HG03196 (cell line): ENCODE data around the gene MBD3L1.

Experiments used
- ATAC-seq: cut with Tn5 transposase; IDR thresholded peaks from one replicate; pipeline ENCODE4 v1.9.1; 2021; ENCODE audit not compliant: unreplicated experiment

Gene MBD3L1

DNA sequence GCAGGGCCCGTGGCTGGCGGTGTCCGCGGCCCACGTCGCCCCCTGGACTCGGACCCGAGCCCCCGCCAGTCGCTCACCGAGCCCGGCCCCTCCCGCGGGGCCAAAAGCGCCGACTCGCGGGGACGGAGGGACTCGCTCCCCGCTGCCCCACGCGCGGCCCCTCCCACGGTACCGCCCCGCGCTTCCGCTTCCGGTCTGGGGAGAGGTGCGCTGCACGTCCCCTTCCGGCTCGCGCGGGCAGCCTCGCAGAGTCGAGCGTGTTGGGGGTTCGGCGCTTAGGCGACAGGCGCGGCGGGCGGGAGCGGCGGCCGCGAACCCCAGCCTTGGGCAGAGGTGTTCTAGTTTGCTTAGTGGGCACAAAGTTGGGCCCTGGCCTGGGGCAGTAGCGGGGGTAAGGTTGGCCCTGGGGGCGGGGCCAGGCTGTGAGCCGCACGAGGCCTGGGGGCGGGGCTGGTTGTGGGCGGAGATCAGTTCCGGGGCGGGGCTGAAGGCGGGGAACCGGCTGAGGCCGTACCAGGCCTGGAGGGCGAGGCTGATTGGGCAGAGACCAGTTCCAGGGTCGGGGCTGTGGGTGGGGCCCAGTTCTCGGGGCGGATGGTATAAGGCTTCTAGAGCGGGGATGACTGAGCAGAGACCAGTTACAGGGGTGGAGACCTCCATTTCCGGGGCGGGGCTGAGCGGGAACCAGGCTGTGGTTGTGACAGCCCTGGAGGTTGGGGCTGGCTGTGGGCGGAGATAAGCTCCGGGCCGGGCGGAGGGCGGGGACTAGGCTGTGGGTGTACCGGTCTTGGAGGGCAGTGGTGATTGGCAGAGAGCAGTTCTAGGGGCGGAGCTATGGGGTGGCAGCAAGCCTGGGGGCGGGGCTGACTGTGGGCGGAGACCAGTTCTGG, at the start of gene MBD3L1, which contains the start of gene ZNF558:
Gene MBD3L1 (plus strand): TSS at position 246 of the 890 bp plus-strand sequence. CDS start 10,302 bp downstream, outside the sequence.
Gene ZNF558 (minus strand): TSS at position 173 of the 890 bp plus-strand sequence. CDS start 9,645 bp downstream, outside the sequence.
- ATAC-seq = peak; percentile 92

- ATAC-seq = no peak
These were observed 37.4 kb upstream of the MBD3L1 start for GRCh38 chr19:8794823-8795222.

DNA sequence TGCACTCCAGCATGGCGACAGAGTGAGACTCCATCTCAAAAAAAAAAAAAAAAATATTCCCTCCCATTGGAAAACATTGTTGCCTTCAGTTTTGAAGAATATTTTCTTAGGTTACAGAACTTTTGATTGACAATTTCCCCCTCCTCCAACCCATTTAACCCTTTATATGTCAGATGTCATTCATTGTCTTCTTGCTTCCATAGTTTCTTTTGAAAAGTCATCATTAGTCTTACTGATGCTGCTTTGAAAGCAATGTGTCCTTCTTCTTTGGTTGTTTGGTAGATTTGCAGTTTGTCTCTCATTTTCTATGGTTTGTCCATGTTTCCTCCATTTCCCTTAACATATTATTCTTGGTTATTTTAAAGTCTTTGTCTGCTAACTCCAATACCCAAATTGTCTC, 25.5 kb upstream of the MBD3L1 start:
- ATAC-seq = no peak

- no peak for ATAC-seq
These were observed 20.6 kb upstream of the MBD3L1 start for GRCh38 chr19:8811315-8812172.

DNA sequence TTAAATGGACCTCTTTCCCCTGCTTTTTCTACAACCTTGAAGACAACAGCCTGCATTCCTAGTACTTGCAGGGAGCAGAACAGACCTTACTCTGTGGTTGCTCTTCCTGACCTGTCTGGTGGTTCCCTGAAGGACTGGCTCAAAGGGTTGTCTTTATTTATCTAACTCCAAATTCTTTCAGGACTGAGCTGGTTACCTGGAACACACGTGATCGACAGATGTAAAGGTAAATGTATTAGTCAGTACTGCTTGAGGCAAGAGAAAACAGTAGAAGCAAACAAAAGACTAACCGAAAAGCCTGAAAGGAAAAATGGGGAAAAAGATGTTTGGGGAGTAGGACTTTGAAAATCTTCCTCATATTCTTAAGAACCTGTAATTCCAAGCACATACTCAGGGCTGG, 18.0 kb upstream of the MBD3L1 start:
- ATAC-seq = no peak

GRCh38 chr19:8815780-8816179, 16.4 kb upstream of the MBD3L1 start:
- no peak for ATAC-seq

- no peak for ATAC-seq
These were observed 11.9 kb upstream of the MBD3L1 start for GRCh38 chr19:8820234-8820633.

DNA sequence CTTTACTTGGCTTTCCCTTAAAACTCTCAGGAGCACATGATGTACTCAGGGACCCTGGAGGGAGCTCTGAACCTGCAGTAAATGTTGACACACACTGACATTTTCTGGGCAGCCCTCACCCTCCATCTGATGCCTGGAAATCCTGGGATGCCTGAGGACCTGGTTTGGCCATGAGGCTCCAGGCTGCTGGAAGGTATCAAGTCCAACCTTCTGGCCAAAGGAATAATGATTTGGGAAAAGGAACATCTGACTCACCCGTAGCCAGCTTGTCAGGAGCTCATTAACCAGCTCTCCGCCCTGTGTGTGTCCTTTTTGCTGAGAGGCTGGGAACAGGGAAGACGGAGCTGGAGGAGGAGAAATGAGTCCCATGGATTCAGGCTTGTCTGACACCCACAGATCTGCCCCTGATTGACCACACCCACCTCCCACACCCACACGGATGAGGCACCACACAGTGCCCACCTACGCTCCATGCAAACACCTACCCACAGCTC, 10.4 kb upstream of the MBD3L1 start:
- ATAC-seq = no peak

DNA sequence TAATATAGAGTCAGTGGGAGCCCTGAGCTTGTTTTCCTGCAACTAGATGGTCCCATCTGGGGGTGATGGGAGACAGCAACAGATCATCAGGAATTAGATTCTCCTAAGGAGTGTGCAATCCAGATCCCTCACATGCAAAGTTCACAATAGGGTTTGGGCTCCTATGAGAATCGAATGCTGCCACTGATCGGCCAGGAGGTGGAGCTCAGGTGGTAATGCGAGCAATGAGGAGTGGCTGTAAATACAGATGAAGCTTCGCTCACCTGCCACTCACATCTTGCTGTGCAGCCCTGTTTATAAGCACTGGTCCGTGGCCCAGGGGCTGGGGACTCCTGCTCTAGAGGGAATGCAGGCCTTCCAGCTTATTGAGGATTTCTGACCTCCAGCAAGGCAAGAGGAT, 5.8 kb upstream of the MBD3L1 start:
- no peak for ATAC-seq

GRCh38 chr19:8827277-8827676, 4.9 kb upstream of the MBD3L1 start:
- no peak for ATAC-seq

GRCh38 chr19:8831373-8831772, 804 bp upstream of the MBD3L1 start:
- ATAC-seq = no peak

GRCh38 chr19:8831832-8832131, 395 bp upstream of the MBD3L1 start:
- ATAC-seq = peak; percentile 11

DNA sequence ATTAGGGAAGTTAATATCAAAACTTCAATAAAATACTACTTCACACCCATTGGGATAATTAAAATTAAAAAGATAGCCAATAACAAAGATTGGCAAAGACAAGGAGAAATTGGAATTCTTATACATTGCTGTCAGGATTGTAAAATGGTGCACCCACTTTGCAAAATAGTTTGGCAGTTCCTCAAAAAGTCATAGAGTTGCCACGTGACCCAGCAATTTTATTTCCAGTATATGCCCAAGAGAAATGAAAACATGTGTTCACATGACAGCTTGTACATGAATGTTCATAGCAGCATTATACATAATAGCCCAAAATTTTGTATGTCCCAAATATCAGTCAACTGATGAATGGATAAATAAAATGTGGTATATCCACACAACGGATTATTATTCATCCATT, 3.3 kb downstream of the MBD3L1 start:
- ATAC-seq = no peak

DNA sequence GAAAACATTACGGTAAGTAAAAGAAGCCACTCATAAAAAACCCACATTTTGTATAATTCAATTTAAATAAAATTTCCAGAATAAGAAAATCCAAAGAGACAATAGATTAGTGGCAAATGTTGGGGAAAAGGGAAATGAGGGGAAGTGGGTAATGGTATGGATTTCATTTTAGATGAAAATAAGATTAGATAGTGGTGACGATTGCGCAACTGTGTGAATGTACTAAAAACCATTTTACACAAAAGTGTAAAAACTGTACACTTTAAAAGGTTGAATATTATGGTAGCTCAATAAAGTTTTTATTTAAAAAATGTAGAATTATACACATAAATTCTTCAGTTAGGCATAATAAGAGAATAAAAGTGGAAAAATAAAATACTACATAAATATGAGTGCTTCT, 3.7 kb downstream of the MBD3L1 start:
- no peak for ATAC-seq

DNA sequence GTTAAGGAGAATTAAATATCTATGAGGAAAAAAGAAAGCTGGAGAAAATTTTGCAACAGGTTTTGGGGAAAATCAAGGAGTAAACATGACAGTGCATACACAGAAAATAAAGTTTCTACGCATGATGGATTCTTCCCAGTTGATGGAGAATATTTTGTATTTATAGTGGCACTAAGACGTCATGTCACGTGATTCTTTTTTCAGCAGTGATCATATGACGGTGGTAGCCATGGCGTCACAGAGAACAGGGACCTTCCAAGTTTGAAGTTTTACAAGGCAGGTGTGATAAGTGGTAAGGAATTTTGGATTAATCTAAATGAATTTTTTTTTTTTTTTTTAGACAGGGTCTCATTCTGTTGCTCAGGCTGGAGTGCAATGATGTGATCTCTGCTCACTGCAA, 8.5 kb downstream of the MBD3L1 start:
- ATAC-seq = no peak

DNA sequence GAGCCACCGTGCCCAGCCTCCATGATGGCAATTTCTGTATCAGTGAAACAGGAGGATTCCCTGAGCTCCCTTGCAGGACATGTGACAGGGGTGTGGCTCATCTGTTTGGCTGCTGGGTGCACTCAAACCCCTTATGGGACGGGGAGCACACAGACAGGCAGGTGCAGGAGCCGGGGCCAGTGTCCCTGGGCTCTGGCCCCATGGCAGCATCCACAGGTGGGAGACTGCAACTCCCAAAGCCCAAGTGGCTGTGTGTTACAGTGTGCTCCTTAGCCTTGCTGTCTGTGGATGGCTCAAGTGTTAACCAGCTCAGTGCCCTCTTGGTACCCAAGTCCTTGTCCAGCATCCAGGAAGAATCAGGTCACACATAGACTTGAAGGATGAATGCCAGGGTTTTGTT, 14.6 kb downstream of the MBD3L1 start:
- no peak for ATAC-seq

- no peak for ATAC-seq
These were observed 17.1 kb downstream of the MBD3L1 start for GRCh38 chr19:8849232-8849631.

DNA sequence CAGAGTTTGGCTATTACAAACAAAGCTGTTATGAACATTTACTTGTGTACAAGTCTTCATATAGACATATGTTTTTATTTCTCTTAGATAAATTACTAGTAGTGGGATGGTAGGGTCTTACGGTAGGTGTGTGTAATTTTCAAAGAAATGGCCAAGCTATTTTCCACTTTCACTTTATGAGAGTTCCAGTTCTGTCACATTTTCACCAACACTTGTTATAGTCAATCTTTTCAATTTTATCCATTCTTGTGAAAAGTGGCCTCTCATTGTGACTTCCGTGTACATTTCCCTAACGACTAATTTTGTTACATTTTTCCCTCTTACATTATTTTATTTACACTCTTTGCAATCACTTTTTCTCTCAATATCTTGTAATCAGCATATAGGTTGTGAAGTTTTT, 18.3 kb downstream of the MBD3L1 start:
- no peak for ATAC-seq

GRCh38 chr19:8858260-8858659, 26.1 kb downstream of the MBD3L1 start:
- ATAC-seq = no peak

DNA sequence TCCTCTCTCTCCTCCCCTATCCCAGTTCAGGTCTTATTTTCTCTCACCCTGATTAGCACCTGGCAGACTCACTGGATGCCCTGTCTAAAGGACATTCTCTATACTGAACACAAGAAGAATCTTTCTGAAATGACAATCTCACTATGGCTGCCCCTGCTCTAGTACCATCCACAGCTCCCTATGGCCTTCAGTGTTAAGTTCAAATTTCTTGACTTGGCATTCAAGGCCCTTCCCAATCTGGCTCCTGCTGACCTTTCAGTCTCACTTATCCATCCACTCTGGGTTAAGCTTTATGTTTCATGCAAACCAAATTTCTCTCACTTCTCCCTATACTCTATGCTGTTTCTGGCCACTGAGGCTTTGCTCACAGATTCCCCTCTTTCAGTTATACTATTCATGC, 34.2 kb downstream of the MBD3L1 start:
- no peak for ATAC-seq

GRCh38 chr19:8877854-8878705, 45.9 kb downstream of the MBD3L1 start:
- no peak for ATAC-seq
